Measurements from ENCODE around the gene TMTC3.
"Not testable (repeated sequence)": the region's sequence is repeated elsewhere in the genome, so short reads cannot be mapped to it uniquely, and the experiment has no call there.

The TMTC3 gene

GRCh38 chr12:88167384-88167783 is 25.3 kb downstream of the TMTC3 start:
- no peak for FAIRE-seq

- no peak for FAIRE-seq
These were observed 30.8 kb downstream of the TMTC3 start for GRCh38 chr12:88172844-88173407.

- FAIRE-seq = no peak
These were observed 33.4 kb downstream of the TMTC3 start for GRCh38 chr12:88175544-88175943.

- no peak for FAIRE-seq
These were observed 37.4 kb downstream of the TMTC3 start for GRCh38 chr12:88179436-88180014.

- FAIRE-seq = no peak
These were observed 39.8 kb downstream of the TMTC3 start for GRCh38 chr12:88181881-88182280.

GRCh38 chr12:88182416-88182815 is 40.3 kb downstream of the TMTC3 start:
- no peak for FAIRE-seq

GRCh38 chr12:88184196-88184595 is 42.1 kb downstream of the TMTC3 start:
- FAIRE-seq = no peak

GRCh38 chr12:88185279-88185678 is 43.2 kb downstream of the TMTC3 start:
- no peak for FAIRE-seq

GRCh38 chr12:88185988-88186387 is 43.9 kb downstream of the TMTC3 start:
- FAIRE-seq = no peak

- no peak for FAIRE-seq
These were observed 45.5 kb downstream of the TMTC3 start for GRCh38 chr12:88187571-88187970.

GRCh38 chr12:88188180-88188579 is 46.1 kb downstream of the TMTC3 start:
- FAIRE-seq = no peak

- FAIRE-seq = no peak
These were observed 50.3 kb downstream of the TMTC3 start for GRCh38 chr12:88192426-88192825.

- no peak for FAIRE-seq
These were observed 52.8 kb downstream of the TMTC3 start for GRCh38 chr12:88194868-88195267.

- no peak for FAIRE-seq
These were observed 57.9 kb downstream of the TMTC3 start for GRCh38 chr12:88200029-88200428.

GRCh38 chr12:88202500-88202899 is 60.4 kb downstream of the TMTC3 start:
- FAIRE-seq = no peak

- no peak for FAIRE-seq
These were observed 64.5 kb downstream of the TMTC3 start for GRCh38 chr12:88206601-88207000.

- no peak for FAIRE-seq
These were observed 66.0 kb downstream of the TMTC3 start for GRCh38 chr12:88207921-88208620.

GRCh38 chr12:88208661-88209060 is 66.6 kb downstream of the TMTC3 start:
- FAIRE-seq = no peak

- FAIRE-seq = not testable (repeated sequence)
These were observed 68.2 kb downstream of the TMTC3 start for GRCh38 chr12:88210311-88210710.

- no peak for FAIRE-seq
These were observed 76.2 kb downstream of the TMTC3 start for GRCh38 chr12:88218293-88218692.

GRCh38 chr12:88219861-88220260 is 77.8 kb downstream of the TMTC3 start:
- FAIRE-seq = no peak

- peak; percentile 33 for FAIRE-seq
These were observed 81.4 kb downstream of the TMTC3 start for GRCh38 chr12:88223519-88223918.

- FAIRE-seq = no peak
These were observed 83.7 kb downstream of the TMTC3 start for GRCh38 chr12:88225776-88226175.

- no peak for FAIRE-seq
These were observed 85.2 kb downstream of the TMTC3 start for GRCh38 chr12:88227263-88227662.
